GM18517 (cell line): ENCODE results near the gene RACGAP1.

ENCODE experiments used
- ATAC-seq: cut with Tn5 transposase; IDR thresholded peaks from one replicate; pipeline ENCODE4 v1.9.1; 2021; ENCODE audit warnings: mild to moderate bottlenecking, moderate library complexity; ENCODE audit not compliant: unreplicated experiment

The RACGAP1 gene

GRCh38 chr12:49944046-49944445 is 81.2 kb downstream of the RACGAP1 start:
- no peak for ATAC-seq

GRCh38 chr12:49943625-49943960 is 81.7 kb downstream of the RACGAP1 start:
- no peak for ATAC-seq

GRCh38 chr12:49942921-49943624 is 82.2 kb downstream of the RACGAP1 start:
- ATAC-seq = no peak

- ATAC-seq = no peak
Measured at GRCh38 chr12:49942512-49942893, 82.8 kb downstream of the RACGAP1 start.

- no peak for ATAC-seq
Measured at GRCh38 chr12:49941556-49942511, 83.5 kb downstream of the RACGAP1 start.

- no peak for ATAC-seq
Measured at GRCh38 chr12:49939707-49940106, 85.6 kb downstream of the RACGAP1 start.

- no peak for ATAC-seq
Measured at GRCh38 chr12:49939307-49939706, 86.0 kb downstream of the RACGAP1 start.
